HepG2 (cell line): ENCODE data around the gene CDK5RAP1.

Experiments used
- CTCF ChIP-seq: sonication (generic); formaldehyde crosslinking; IDR thresholded peaks from 2 replicates; pipeline ENCODE4 v1.5.0; 2020; ENCODE audit warnings: mild to moderate bottlenecking, missing genetic modification reagents, moderate library complexity
- EP300 ChIP-seq, 3 experiments: sonication (generic) in 1 of 3; formaldehyde crosslinking in 1 of 3; IDR thresholded peaks; 2 replicates each; pipeline versions ENCODE4 v1.5.1 to v1.6.1; 2011 to 2020; ENCODE audit warnings: low read depth in 2 of 3, low read length in 2 of 3, borderline replicate concordance in 1 of 3, improper control_type of control experiment in 1 of 3, mild to moderate bottlenecking in 1 of 3, missing genetic modification reagents in 1 of 3, moderate library complexity in 1 of 3
- RFX5 ChIP-seq: IDR thresholded peaks from 2 replicates; pipeline ENCODE4 v1.6.1; 2011; ENCODE audit warnings: low read depth, low read length, improper control_type of control experiment
- SIN3A ChIP-seq: IDR thresholded peaks from 2 replicates; pipeline ENCODE4 v1.6.1; 2011; ENCODE audit warnings: low read depth, mild to moderate bottlenecking, control low read depth, low read length, borderline replicate concordance
- ZNF891 ChIP-seq: sonication (generic); formaldehyde crosslinking; IDR thresholded peaks from 2 replicates; pipeline ENCODE4 v1.5.0; 2020; ENCODE audit warnings: mild to moderate bottlenecking, missing genetic modification reagents

GRCh38 chr20:33317424-33318095, 83.8 kb downstream of the CDK5RAP1 start:
- no peak for TF ChIP-seq RFX5
- TF ChIP-seq EP300 (IDR thresholded peaks at IDR 0.05; ENCODE audit: low read depth in 2 of 2, low read length in 2 of 2), result no peak
- no peak for TF ChIP-seq EP300 (CRISPR knock-in tag; IDR thresholded peaks at IDR 0.05; ENCODE audit: borderline replicate concordance)
- TF ChIP-seq CTCF, result no peak
- no peak for TF ChIP-seq SIN3A
- no peak for TF ChIP-seq ZNF891 (CRISPR knock-in tag)
